ENCODE measurements around the gene RGS9. TPM values are rescaled to one million over a fixed set of nuclear protein-coding genes. Genes with fewer than 3 reads are reported as not detected.

Gene RGS9
- total RNA-seq, 3 donors from 2014 or later: 8.7 to 14.6 (median 13.3) TPM

- no peaks in the 10 kb centered on the region for H3K9me3 ChIP-seq
- DNase-seq (no peak), ATAC-seq (peak; percentile 17)
- H3K36me3 ChIP-seq (ENCODE audit: low read depth): no peaks in the 10 kb centered on the region
- no peaks in the 10 kb centered on the region for H3K4me1 ChIP-seq (ENCODE audit: low read depth)
- intact Hi-C loops (cut with DNase I, micrococcal nuclease): no loop called here
- no peak for TF ChIP-seq CTCF (IDR thresholded peaks at IDR 0.05)
- no peak overlapping the region for H3K4me3 ChIP-seq
These were observed 106.9 kb downstream of the RGS9 start for GRCh38 chr17:65243838-65244625.

DNA sequence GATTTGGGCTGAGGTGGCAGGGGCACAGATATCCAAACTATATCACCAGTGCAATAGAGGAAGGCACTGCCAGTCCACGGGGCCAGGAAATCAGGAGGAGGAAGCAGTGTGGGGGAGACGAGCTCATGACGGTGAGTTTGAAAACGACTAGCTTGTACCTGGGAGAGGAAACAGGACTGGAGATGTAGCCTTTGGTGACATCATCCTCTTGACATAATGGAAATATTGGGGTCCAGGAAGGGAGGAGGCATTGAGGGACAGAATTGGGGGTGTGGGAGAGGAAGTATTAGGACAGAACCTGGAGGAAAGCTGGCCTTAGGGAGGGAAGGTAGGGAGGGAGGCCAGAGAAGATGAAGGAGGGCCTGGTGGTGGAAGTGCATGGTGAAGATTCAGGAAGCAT lies 109.1 kb downstream of the RGS9 start:
- intact Hi-C loops (cut with DNase I, micrococcal nuclease): no loop called here
- H3K36me3 ChIP-seq (ENCODE audit: low read depth): no peaks in the 10 kb centered on the region
- no peak for TF ChIP-seq CTCF (IDR thresholded peaks at IDR 0.05)
- DNase-seq: no peak
- ATAC-seq: no peak
- H3K4me1 ChIP-seq (ENCODE audit: low read depth): no peaks in the 10 kb centered on the region
- no peaks in the 10 kb centered on the region for H3K9me3 ChIP-seq
- H3K4me3 ChIP-seq: no peak overlapping the region

- intact Hi-C loops (cut with DNase I, micrococcal nuclease): no loop called here
- H3K4me1 ChIP-seq (ENCODE audit: low read depth): no peaks in the 10 kb centered on the region
- H3K4me3 ChIP-seq: no peak overlapping the region
- DNase-seq (no peak), ATAC-seq (no peak)
- H3K9me3 ChIP-seq: no peaks in the 10 kb centered on the region
- H3K36me3 ChIP-seq (ENCODE audit: low read depth): no peaks in the 10 kb centered on the region
- no peak for TF ChIP-seq CTCF (IDR thresholded peaks at IDR 0.05)
These were observed 112.6 kb downstream of the RGS9 start for GRCh38 chr17:65249774-65250173.

DNA sequence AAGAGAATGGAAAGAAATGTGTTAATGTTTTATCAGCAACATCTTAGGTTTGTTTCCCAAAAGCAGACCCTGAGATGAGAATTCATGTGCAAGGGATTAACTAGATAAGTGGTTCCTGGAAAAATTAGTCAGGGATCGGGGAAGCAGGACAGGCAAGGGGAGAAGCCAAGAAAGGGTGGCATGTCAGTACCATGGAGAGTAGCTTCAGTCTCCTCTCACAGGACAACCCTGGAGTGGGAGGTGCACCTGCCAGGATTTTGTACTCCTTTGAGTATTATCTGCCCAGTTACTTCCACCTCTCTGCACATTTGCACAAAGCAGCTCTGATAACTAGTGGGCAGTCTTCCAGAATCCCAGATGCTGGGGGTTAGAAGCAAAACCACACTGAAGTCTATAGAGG lies 117.0 kb downstream of the RGS9 start:
- Histone ChIP-seq H3K9me3 (no peaks in the 10 kb centered on the region), H3K4me3 (no peak overlapping the region), H3K36me3 (ENCODE audit: low read depth) (no peaks in the 10 kb centered on the region), H3K4me1 (ENCODE audit: low read depth) (no peaks in the 10 kb centered on the region)
- ATAC-seq (no peak), DNase-seq (no peak)
- intact Hi-C loops (cut with DNase I, micrococcal nuclease): no loop called here
- no peak for TF ChIP-seq CTCF (IDR thresholded peaks at IDR 0.05)

GRCh38 chr17:65259281-65259680 lies 122.1 kb downstream of the RGS9 start:
- no peak overlapping the region for H3K4me3 ChIP-seq
- no peak for ATAC-seq
- H3K9me3 ChIP-seq: no peaks in the 10 kb centered on the region
- intact Hi-C loops (cut with DNase I, micrococcal nuclease): no loop called here
- DNase-seq: no peak
- TF ChIP-seq CTCF (IDR thresholded peaks at IDR 0.05): no peak
- no peaks in the 10 kb centered on the region for H3K36me3 ChIP-seq (ENCODE audit: low read depth)
- peaks cover 6% of the 10 kb centered on the region for H3K4me1 ChIP-seq (ENCODE audit: low read depth)
